T-helper 1 cell treated with Interleukin-12 subunit alpha and Interleukin-12 subunit beta and Interleukin-4 antibody, amounts not matched to agents 30 μg/mL and 1 μg/mL, for 36 hours (primary cell): ENCODE data around the gene RAPGEF1.

ENCODE experiments used
- H3K27ac Mint-ChIP-seq: one replicate; pipeline ENCODE4 v1.8.0; 2021; ENCODE audit warnings: mild to moderate bottlenecking, mixed read lengths
- H3K27me3 Mint-ChIP-seq: one replicate; pipeline ENCODE4 v1.8.0; 2021; ENCODE audit warnings: low read depth, mixed read lengths
- H3K36me3 Mint-ChIP-seq: one replicate; pipeline ENCODE4 v1.8.0; 2021; ENCODE audit warnings: low read depth, mixed read lengths
- H3K4me1 Mint-ChIP-seq: one replicate; pipeline ENCODE4 v1.8.0; 2021; ENCODE audit warnings: low read depth, mixed read lengths
- H3K4me3 Mint-ChIP-seq: one replicate; pipeline ENCODE4 v1.8.0; 2021; ENCODE audit warnings: mild to moderate bottlenecking, moderate library complexity, mixed read lengths
- H3K9me3 Mint-ChIP-seq: one replicate; pipeline ENCODE4 v1.8.0; 2021; ENCODE audit warnings: mixed read lengths

Gene RAPGEF1

GRCh38 chr9:131739959-131740648 lies at the start of gene RAPGEF1:
RAPGEF1 (minus strand) TSS chr9:131740076; CDS start chr9:131739830, 246 bp downstream.
- Mint-ChIP-seq H3K27ac (peak within 1 kb of the TSS; percentile 92), H3K4me1 (peaks cover 56% of the 10 kb centered on the region), H3K27me3 (no peaks in the 10 kb centered on the region), H3K9me3 (no peaks in the 10 kb centered on the region), H3K4me3 (peak within 1 kb of the TSS; percentile 97), H3K36me3 (peaks cover 22% of the 10 kb centered on the region)

GRCh38 chr9:131788851-131789250 lies 49.0 kb upstream of the RAPGEF1 start:
- no peaks in the 10 kb centered on the region for H3K36me3 Mint-ChIP-seq
- no peaks in the 10 kb centered on the region for H3K4me1 Mint-ChIP-seq
- no peaks in the 10 kb centered on the region for H3K9me3 Mint-ChIP-seq
- no peak overlapping the region for H3K27ac Mint-ChIP-seq
- peaks cover 9% of the 10 kb centered on the region for H3K27me3 Mint-ChIP-seq
- H3K4me3 Mint-ChIP-seq: no peak overlapping the region

- Mint-ChIP-seq H3K27ac (no peak overlapping the region), H3K9me3 (no peaks in the 10 kb centered on the region), H3K4me1 (no peaks in the 10 kb centered on the region), H3K4me3 (no peak overlapping the region), H3K36me3 (no peaks in the 10 kb centered on the region), H3K27me3 (peaks cover 14% of the 10 kb centered on the region)
Measured at GRCh38 chr9:131787838-131788237, 48.0 kb upstream of the RAPGEF1 start.

GRCh38 chr9:131784748-131785501 lies 45.0 kb upstream of the RAPGEF1 start:
- no peaks in the 10 kb centered on the region for H3K9me3 Mint-ChIP-seq
- H3K4me1 Mint-ChIP-seq: no peaks in the 10 kb centered on the region
- H3K27me3 Mint-ChIP-seq: peaks cover 21% of the 10 kb centered on the region
- no peak overlapping the region for H3K4me3 Mint-ChIP-seq
- no peak overlapping the region for H3K27ac Mint-ChIP-seq
- H3K36me3 Mint-ChIP-seq: no peaks in the 10 kb centered on the region

- H3K4me1 Mint-ChIP-seq: no peaks in the 10 kb centered on the region
- no peak overlapping the region for H3K27ac Mint-ChIP-seq
- H3K4me3 Mint-ChIP-seq: no peak overlapping the region
- H3K27me3 Mint-ChIP-seq: peaks cover 22% of the 10 kb centered on the region
- H3K9me3 Mint-ChIP-seq: no peaks in the 10 kb centered on the region
- H3K36me3 Mint-ChIP-seq: no peaks in the 10 kb centered on the region
Measured at GRCh38 chr9:131781069-131781468, 41.2 kb upstream of the RAPGEF1 start.

GRCh38 chr9:131776473-131776872 lies 36.6 kb upstream of the RAPGEF1 start:
- Mint-ChIP-seq H3K4me1 (no peaks in the 10 kb centered on the region), H3K27me3 (peaks cover 4% of the 10 kb centered on the region), H3K4me3 (no peak overlapping the region), H3K27ac (no peak overlapping the region), H3K9me3 (no peaks in the 10 kb centered on the region), H3K36me3 (no peaks in the 10 kb centered on the region)

GRCh38 chr9:131776036-131776435 lies 36.2 kb upstream of the RAPGEF1 start:
- H3K27ac Mint-ChIP-seq: no peak overlapping the region
- H3K36me3 Mint-ChIP-seq: no peaks in the 10 kb centered on the region
- H3K4me3 Mint-ChIP-seq: no peak overlapping the region
- no peaks in the 10 kb centered on the region for H3K4me1 Mint-ChIP-seq
- peaks cover 4% of the 10 kb centered on the region for H3K27me3 Mint-ChIP-seq
- no peaks in the 10 kb centered on the region for H3K9me3 Mint-ChIP-seq

GRCh38 chr9:131774636-131775035 lies 34.8 kb upstream of the RAPGEF1 start:
- peaks cover 7% of the 10 kb centered on the region for H3K27me3 Mint-ChIP-seq
- H3K4me3 Mint-ChIP-seq: no peak overlapping the region
- H3K4me1 Mint-ChIP-seq: no peaks in the 10 kb centered on the region
- no peak overlapping the region for H3K27ac Mint-ChIP-seq
- no peaks in the 10 kb centered on the region for H3K36me3 Mint-ChIP-seq
- H3K9me3 Mint-ChIP-seq: no peaks in the 10 kb centered on the region

- Mint-ChIP-seq H3K36me3 (no peaks in the 10 kb centered on the region), H3K27ac (no peak overlapping the region), H3K27me3 (peaks cover 7% of the 10 kb centered on the region), H3K4me1 (no peaks in the 10 kb centered on the region), H3K4me3 (no peak overlapping the region), H3K9me3 (no peaks in the 10 kb centered on the region)
Measured at GRCh38 chr9:131773911-131774379, 34.1 kb upstream of the RAPGEF1 start.

- Mint-ChIP-seq H3K36me3 (no peaks in the 10 kb centered on the region), H3K4me1 (no peaks in the 10 kb centered on the region), H3K27ac (no peak overlapping the region), H3K9me3 (no peaks in the 10 kb centered on the region), H3K4me3 (no peak overlapping the region), H3K27me3 (peaks cover 6% of the 10 kb centered on the region)
Measured at GRCh38 chr9:131772940-131773339, 33.1 kb upstream of the RAPGEF1 start.

GRCh38 chr9:131771646-131772045 lies 31.8 kb upstream of the RAPGEF1 start:
- Mint-ChIP-seq H3K9me3 (no peaks in the 10 kb centered on the region), H3K36me3 (no peaks in the 10 kb centered on the region), H3K27me3 (peaks cover 6% of the 10 kb centered on the region), H3K4me1 (no peaks in the 10 kb centered on the region), H3K27ac (no peak overlapping the region), H3K4me3 (no peak overlapping the region)

- no peak overlapping the region for H3K4me3 Mint-ChIP-seq
- H3K4me1 Mint-ChIP-seq: no peaks in the 10 kb centered on the region
- peaks cover 15% of the 10 kb centered on the region for H3K27me3 Mint-ChIP-seq
- no peaks in the 10 kb centered on the region for H3K9me3 Mint-ChIP-seq
- no peaks in the 10 kb centered on the region for H3K36me3 Mint-ChIP-seq
- H3K27ac Mint-ChIP-seq: no peak overlapping the region
Measured at GRCh38 chr9:131769361-131769760, 29.5 kb upstream of the RAPGEF1 start.

- no peaks in the 10 kb centered on the region for H3K9me3 Mint-ChIP-seq
- H3K4me3 Mint-ChIP-seq: no peak overlapping the region
- no peak overlapping the region for H3K27ac Mint-ChIP-seq
- H3K36me3 Mint-ChIP-seq: no peaks in the 10 kb centered on the region
- H3K4me1 Mint-ChIP-seq: no peaks in the 10 kb centered on the region
- peaks cover 18% of the 10 kb centered on the region for H3K27me3 Mint-ChIP-seq
Measured at GRCh38 chr9:131764568-131764967, 24.7 kb upstream of the RAPGEF1 start.

GRCh38 chr9:131762356-131762932 lies 22.6 kb upstream of the RAPGEF1 start:
- H3K9me3 Mint-ChIP-seq: no peaks in the 10 kb centered on the region
- no peak overlapping the region for H3K4me3 Mint-ChIP-seq
- H3K27ac Mint-ChIP-seq: no peak overlapping the region
- peaks cover 25% of the 10 kb centered on the region for H3K27me3 Mint-ChIP-seq
- H3K36me3 Mint-ChIP-seq: no peaks in the 10 kb centered on the region
- H3K4me1 Mint-ChIP-seq: no peaks in the 10 kb centered on the region
